ENCODE data around the gene ZKSCAN4. TPM values are rescaled to one million over a fixed set of nuclear protein-coding genes. Genes with fewer than 3 reads are reported as not detected.

The ZKSCAN4 gene
- total RNA-seq, 1 donor from 2014 or later: 11.1 TPM

DNA sequence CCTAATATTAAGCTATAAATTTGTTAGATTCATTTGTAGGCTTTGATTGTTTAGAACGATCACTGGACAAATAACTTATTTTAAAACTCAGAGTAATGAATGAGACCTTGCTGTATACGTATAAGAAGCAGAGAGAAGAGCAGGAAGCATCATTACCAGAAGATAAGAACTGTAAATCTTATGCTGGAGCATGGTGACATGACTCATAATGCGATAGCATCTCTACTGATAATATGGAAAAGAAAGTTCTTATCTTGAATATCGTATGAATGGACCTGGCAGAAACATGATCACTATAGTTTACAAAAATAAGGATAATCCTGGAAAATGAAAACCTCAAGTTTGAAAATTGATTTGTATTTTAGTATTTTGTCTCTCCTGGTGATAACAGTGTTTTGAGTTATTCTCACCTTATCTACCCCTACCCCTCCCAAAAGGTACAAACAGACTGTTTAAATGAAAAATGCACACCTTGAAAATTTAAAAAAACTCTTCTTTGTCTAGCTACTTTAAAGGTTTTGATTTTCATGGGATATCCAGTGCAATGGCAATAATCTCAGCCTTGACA, 12.8 kb upstream of the ZKSCAN4 start:
- TF ChIP-seq, protein P1, sequence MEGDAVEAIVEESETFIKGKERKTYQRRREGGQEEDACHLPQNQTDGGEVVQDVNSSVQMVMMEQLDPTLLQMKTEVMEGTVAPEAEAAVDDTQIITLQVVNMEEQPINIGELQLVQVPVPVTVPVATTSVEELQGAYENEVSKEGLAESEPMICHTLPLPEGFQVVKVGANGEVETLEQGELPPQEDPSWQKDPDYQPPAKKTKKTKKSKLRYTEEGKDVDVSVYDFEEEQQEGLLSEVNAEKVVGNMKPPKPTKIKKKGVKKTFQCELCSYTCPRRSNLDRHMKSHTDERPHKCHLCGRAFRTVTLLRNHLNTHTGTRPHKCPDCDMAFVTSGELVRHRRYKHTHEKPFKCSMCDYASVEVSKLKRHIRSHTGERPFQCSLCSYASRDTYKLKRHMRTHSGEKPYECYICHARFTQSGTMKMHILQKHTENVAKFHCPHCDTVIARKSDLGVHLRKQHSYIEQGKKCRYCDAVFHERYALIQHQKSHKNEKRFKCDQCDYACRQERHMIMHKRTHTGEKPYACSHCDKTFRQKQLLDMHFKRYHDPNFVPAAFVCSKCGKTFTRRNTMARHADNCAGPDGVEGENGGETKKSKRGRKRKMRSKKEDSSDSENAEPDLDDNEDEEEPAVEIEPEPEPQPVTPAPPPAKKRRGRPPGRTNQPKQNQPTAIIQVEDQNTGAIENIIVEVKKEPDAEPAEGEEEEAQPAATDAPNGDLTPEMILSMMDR (IDR thresholded peaks at IDR 0.05): no peak
- intact Hi-C loops (cut with micrococcal nuclease): loop anchor here (5.0 to 10.0 kb wide), 5 partner anchors 48 to 360 kb away; partner anchors contain the start of genes ZNF165, ZSCAN16 and ZSCAN31
- CTCF ChIA-PET: no interaction called here
- H3K4me3 Mint-ChIP-seq: no peak overlapping the region
- no peak overlapping the region for H3K27ac Mint-ChIP-seq
- POLR2A ChIA-PET: interaction anchor here (1.7 to 4.0 kb wide), 2 partner anchors 12 to 13 kb away, joined by 6 to 63 read pairs; partner anchors contain the start of gene ZKSCAN4
- no peaks in the 10 kb centered on the region for H3K36me3 Mint-ChIP-seq (ENCODE audit: low read depth)
- DNase-seq (no peak), ATAC-seq (ENCODE audit: low read depth) (no peak)
- H3K27me3 Mint-ChIP-seq: no peaks in the 10 kb centered on the region
- H3K9me3 Mint-ChIP-seq: no peaks in the 10 kb centered on the region
- H3K4me1 Mint-ChIP-seq: peaks cover 10% of the 10 kb centered on the region

DNA sequence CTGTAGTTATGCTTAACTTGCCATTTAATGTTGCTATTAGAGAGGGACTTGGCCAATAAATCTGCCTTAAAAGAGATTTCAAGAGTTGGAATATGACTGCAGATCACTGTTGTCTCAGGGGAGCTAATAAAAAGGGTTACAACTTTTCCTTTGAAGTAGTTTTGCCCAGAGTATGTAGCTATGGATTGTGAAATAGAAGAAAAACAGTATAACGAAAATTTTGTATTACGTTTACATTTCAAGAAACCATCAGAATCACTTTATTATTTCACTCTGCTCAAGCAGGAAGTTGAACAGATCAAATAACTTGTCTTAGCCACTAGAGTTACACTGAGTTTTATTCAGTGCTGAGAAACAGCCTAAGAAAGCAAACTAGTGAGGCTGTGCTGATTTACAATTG, 11.9 kb upstream of the ZKSCAN4 start:
- TF ChIP-seq, protein P1 (IDR thresholded peaks at IDR 0.05): no peak
- CTCF ChIA-PET: no interaction called here
- POLR2A ChIA-PET: interaction anchor here (1.7 kb wide), 1 partner anchor 12 kb away, joined by 6 read pairs; the partner anchor contains the start of gene ZKSCAN4

DNA sequence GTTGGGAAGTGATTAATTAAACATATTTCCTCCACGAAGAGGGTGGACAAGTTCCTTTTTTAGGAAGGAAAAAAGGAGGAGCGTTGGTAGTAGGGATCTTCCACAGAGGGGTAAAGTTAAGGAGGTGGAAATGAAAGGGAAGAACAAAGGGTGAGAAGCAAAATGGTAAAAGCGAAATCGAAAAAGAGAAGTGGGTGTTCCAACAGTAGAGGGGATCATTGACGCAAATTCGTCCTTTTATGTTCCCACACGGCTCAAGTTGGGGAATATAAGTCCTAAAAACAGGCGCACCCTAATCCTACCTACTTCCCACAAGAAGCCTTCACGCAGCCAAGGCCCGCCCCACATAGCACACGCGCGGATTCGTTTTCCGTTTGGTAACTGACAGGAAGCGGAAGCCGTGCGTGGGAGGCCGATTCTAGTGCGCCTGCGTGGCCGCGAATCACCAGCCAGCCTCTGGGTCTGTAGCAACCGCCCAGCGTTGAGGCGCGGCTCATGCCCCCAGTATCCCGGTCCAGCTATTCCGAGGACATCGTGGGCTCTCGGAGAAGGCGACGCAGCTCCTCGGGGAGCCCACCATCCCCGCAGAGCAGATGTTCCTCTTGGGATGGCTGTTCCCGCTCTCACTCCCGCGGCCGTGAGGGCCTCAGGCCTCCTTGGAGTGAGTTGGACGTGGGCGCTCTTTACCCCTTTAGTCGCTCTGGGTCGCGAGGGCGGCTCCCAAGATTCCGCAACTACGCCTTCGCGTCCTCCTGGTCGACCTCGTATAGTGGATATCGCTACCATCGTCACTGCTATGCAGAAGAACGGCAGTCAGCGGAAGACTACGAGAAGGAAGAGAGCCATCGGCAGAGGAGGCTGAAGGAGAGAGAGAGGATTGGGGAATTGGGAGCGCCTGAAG, 7.1 kb upstream of the ZKSCAN4 start, which contains the start of gene NKAPL:
Gene NKAPL, plus strand, starts transcription at position 421 of the 901 bp plus-strand sequence. Its CDS starts 75 bp downstream, at position 496.
- ATAC-seq (ENCODE audit: low read depth) (peak; percentile 73), DNase-seq (peak; percentile 40)
- Mint-ChIP-seq H3K27me3 (peaks cover 6% of the 10 kb centered on the region), H3K4me3 (peak within 1 kb of the TSS; percentile 75), H3K36me3 (ENCODE audit: low read depth) (peaks cover 2% of the 10 kb centered on the region), H3K4me1 (peaks cover 5% of the 10 kb centered on the region), H3K9me3 (peaks cover 6% of the 10 kb centered on the region), H3K27ac (peak within 1 kb of the TSS; percentile 76)
- TF ChIP-seq, protein P1 (IDR thresholded peaks at IDR 0.05): no peak
- intact Hi-C loops (cut with micrococcal nuclease): loop anchor here (1.0 kb wide), 1 partner anchor 8 kb away; the partner anchor contains the start of gene ZSCAN26
- POLR2A ChIA-PET: interaction anchor here (0.5 to 1.1 kb wide), 3 partner anchors 8 to 133 kb away, joined by 3 to 6 read pairs (median 6); partner anchors contain the start of genes ZKSCAN8 and ZSCAN26
- CTCF ChIA-PET: no interaction called here

More for the DNA sequence above, 11.9 kb upstream of the ZKSCAN4 start:
- Mint-ChIP-seq H3K4me3 (no peak overlapping the region), H3K27me3 (no peaks in the 10 kb centered on the region), H3K4me1 (peaks cover 6% of the 10 kb centered on the region), H3K36me3 (ENCODE audit: low read depth) (no peaks in the 10 kb centered on the region), H3K27ac (no peak overlapping the region), H3K9me3 (no peaks in the 10 kb centered on the region)
- intact Hi-C loops (cut with micrococcal nuclease): loop anchor here (10.0 kb wide), 2 partner anchors 71 to 359 kb away; partner anchors contain the start of gene ZSCAN31
- DNase-seq (no peak), ATAC-seq (ENCODE audit: low read depth) (no peak)

DNA sequence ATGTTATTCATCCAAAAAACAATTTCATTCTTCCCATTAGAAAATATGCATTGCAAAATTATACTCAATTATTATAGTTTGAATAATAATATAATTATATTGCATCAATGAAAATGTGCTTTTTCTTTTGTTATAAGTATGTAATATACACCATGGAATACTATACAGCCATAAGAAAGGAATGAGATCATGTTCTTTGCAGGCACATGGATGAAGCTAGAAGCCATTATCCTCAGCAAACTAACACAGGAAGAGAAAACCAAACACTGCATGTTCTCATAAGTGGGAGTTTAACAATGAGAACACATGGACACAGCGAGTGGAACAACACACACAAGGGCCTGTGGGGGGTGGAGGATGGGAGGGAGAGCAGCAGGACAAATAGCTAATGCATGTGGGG, 5.0 kb upstream of the ZKSCAN4 start:
- intact Hi-C loops (cut with micrococcal nuclease): no loop called here
- Mint-ChIP-seq H3K27ac (no peak overlapping the region), H3K36me3 (ENCODE audit: low read depth) (peaks cover 4% of the 10 kb centered on the region), H3K4me1 (peaks cover 15% of the 10 kb centered on the region), H3K4me3 (no peak overlapping the region), H3K27me3 (peaks cover 6% of the 10 kb centered on the region), H3K9me3 (peaks cover 6% of the 10 kb centered on the region)
- POLR2A ChIA-PET: no interaction called here
- TF ChIP-seq, protein P1 (IDR thresholded peaks at IDR 0.05): no peak
- DNase-seq (no peak), ATAC-seq (ENCODE audit: low read depth) (no peak)
- CTCF ChIA-PET: no interaction called here

Data from activated B cell treated with CpG ODN at 0.5 μM for 24 hours (primary cell).